Lower leg skin (tissue), 3 donors: Measurements from ENCODE around the gene HIBCH.

ENCODE experiments used
- CTCF ChIP-seq, 3 donors: fragments of 450-650 bp; IDR thresholded peaks; one replicate each; pipeline ENCODE4 v1.5.1; 2016; ENCODE audit warnings: antibody characterized with exemption in 3 of 3, mild to moderate bottlenecking in 3 of 3, moderate library complexity in 2 of 3
- POLR2A ChIP-seq, 2 donors: fragments of 450-650 bp; IDR thresholded peaks; one replicate each; pipeline ENCODE4 v1.6.1; 2016 to 2017; ENCODE audit warnings: antibody characterized with exemption in 2 of 2, mild to moderate bottlenecking in 1 of 2, moderate library complexity in 1 of 2

GRCh38 chr2:190313880-190314279 lies 5.7 kb downstream of the HIBCH start:
- TF ChIP-seq CTCF (IDR thresholded peaks at IDR 0.05) = no peak
- TF ChIP-seq POLR2A (IDR thresholded peaks at IDR 0.05) = no peak
